Measurements from ENCODE around the gene NBAS. TPM values are rescaled to one million over a fixed set of nuclear protein-coding genes. Genes with fewer than 3 reads are reported as not detected.

NBAS gene
- polyA plus RNA-seq, 1 donor (not counting 4 experiments of a cell fraction or from before 2014, with no cell fraction given), result 27.9 TPM

DNA sequence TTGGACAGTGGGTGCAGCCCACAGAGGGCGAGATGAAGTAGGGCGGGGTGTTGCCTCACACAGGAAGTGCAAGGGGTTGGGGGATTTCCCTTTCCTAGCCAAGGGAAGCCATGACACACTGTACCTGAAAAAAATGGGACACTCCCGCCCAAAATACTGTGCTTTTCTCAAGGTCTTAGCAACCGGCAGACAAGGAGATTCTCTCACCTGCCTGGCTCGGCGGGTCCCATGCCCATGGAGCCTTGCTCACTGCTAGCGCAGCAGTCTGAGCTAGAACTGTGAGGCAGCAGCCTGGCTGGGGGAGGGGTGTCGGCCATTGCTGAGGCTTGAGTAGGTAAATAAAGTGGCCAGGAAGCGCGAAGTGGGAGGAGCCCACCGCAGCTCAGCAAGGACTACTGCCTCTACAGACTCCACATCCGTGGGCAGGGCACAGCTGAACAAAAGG, 244.7 kb downstream of the NBAS start:
- Histone ChIP-seq H4K20me1 (ENCODE audit: control insufficient read depth, extremely low read depth, insufficient read depth, low read length) (no peaks in the 10 kb centered on the region), H3K9ac (ENCODE audit: control insufficient read depth, extremely low read depth, insufficient read depth, low read length) (no peak overlapping the region), H3K79me2 (ENCODE audit: control insufficient read depth, insufficient read depth, low read length) (no peaks in the 10 kb centered on the region), H2AFZ (ENCODE audit: control insufficient read depth, low read length) (no peak overlapping the region), H3K27me3 (ENCODE audit: control insufficient read depth, extremely low read depth, insufficient read depth, low read length) (no peaks in the 10 kb centered on the region), H3K4me1 (ENCODE audit: control insufficient read depth, extremely low read depth, insufficient read depth, low read length) (no peaks in the 10 kb centered on the region), H3K9me1 (ENCODE audit: control insufficient read depth, extremely low read depth, insufficient read depth, low read length) (no peaks in the 10 kb centered on the region), H3K36me3 (ENCODE audit: control insufficient read depth in 2 of 2, extremely low read depth in 1 of 2, insufficient read depth in 2 of 2, low read length in 2 of 2) (no peaks in the 10 kb centered on the region), H3K27ac (ENCODE audit: control insufficient read depth, insufficient read depth, low read length) (no peak overlapping the region), H3K9me3 (ENCODE audit: control insufficient read depth, low read depth, low read length) (no peaks in the 10 kb centered on the region), H3K4me2 (ENCODE audit: control insufficient read depth, extremely low read depth, insufficient read depth, low read depth, low read length) (no peak overlapping the region), H3K4me3 (ENCODE audit: control insufficient read depth in 2 of 3, extremely low read depth in 1 of 3, insufficient read depth in 2 of 3, low read depth in 1 of 3, low read length in 3 of 3) (no peak overlapping the region)
- dilution Hi-C loops (cut with MboI; ENCODE audit: extremely low pct_ligation_motif_present, low sequenced_read_pairs), result no loop called here
- no peak for DNase-seq (ENCODE audit: low read depth, low spot score)
- TF ChIP-seq, protein P1, sequence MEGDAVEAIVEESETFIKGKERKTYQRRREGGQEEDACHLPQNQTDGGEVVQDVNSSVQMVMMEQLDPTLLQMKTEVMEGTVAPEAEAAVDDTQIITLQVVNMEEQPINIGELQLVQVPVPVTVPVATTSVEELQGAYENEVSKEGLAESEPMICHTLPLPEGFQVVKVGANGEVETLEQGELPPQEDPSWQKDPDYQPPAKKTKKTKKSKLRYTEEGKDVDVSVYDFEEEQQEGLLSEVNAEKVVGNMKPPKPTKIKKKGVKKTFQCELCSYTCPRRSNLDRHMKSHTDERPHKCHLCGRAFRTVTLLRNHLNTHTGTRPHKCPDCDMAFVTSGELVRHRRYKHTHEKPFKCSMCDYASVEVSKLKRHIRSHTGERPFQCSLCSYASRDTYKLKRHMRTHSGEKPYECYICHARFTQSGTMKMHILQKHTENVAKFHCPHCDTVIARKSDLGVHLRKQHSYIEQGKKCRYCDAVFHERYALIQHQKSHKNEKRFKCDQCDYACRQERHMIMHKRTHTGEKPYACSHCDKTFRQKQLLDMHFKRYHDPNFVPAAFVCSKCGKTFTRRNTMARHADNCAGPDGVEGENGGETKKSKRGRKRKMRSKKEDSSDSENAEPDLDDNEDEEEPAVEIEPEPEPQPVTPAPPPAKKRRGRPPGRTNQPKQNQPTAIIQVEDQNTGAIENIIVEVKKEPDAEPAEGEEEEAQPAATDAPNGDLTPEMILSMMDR (optimal IDR thresholded peaks at IDR 0.05 in 1 of 3, IDR thresholded peaks at IDR 0.05 in 1 of 3, conservative IDR thresholded peaks at IDR 0.05 in 1 of 3; ENCODE audit: extremely low read depth in 1 of 3, insufficient read depth in 2 of 3, low read length in 3 of 3), result no peak
- no peak for TF ChIP-seq EZH2 (IDR thresholded peaks at IDR 0.05; ENCODE audit: low read length)
- FAIRE-seq, result no peak

DNA sequence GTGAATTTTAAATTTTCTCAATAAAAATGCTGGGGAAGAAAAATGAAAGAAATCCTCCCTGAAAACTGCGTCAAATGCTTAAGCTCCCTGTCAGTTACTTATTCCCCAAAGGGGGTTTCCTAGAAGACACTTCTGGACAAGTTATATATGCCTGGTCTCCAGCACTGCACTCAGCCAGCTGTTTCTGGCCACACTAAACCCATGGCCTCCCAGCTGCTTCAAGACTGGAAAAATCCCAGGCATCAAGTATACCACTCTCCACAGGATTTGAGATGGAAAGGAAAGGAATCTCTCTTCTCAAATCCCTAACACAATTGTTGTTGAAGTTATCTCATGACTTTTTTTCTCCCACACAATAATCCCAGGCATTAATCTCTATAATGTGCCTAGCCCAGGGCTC, 245.7 kb downstream of the NBAS start:
- Histone ChIP-seq H4K20me1 (ENCODE audit: control insufficient read depth, extremely low read depth, insufficient read depth, low read length) (no peaks in the 10 kb centered on the region), H3K27me3 (ENCODE audit: control insufficient read depth, extremely low read depth, insufficient read depth, low read length) (no peaks in the 10 kb centered on the region), H2AFZ (ENCODE audit: control insufficient read depth, low read length) (no peak overlapping the region), H3K79me2 (ENCODE audit: control insufficient read depth, insufficient read depth, low read length) (no peaks in the 10 kb centered on the region), H3K9ac (ENCODE audit: control insufficient read depth, extremely low read depth, insufficient read depth, low read length) (no peak overlapping the region), H3K9me1 (ENCODE audit: control insufficient read depth, extremely low read depth, insufficient read depth, low read length) (no peaks in the 10 kb centered on the region), H3K4me3 (ENCODE audit: control insufficient read depth in 2 of 3, extremely low read depth in 1 of 3, insufficient read depth in 2 of 3, low read depth in 1 of 3, low read length in 3 of 3) (no peak overlapping the region), H3K4me2 (ENCODE audit: control insufficient read depth, extremely low read depth, insufficient read depth, low read depth, low read length) (no peak overlapping the region), H3K27ac (ENCODE audit: control insufficient read depth, insufficient read depth, low read length) (no peak overlapping the region), H3K36me3 (ENCODE audit: control insufficient read depth in 2 of 2, extremely low read depth in 1 of 2, insufficient read depth in 2 of 2, low read length in 2 of 2) (no peaks in the 10 kb centered on the region), H3K9me3 (ENCODE audit: control insufficient read depth, low read depth, low read length) (no peaks in the 10 kb centered on the region), H3K4me1 (ENCODE audit: control insufficient read depth, extremely low read depth, insufficient read depth, low read length) (no peaks in the 10 kb centered on the region)
- dilution Hi-C loops (cut with MboI; ENCODE audit: extremely low pct_ligation_motif_present, low sequenced_read_pairs), result no loop called here
- no peak for DNase-seq (ENCODE audit: low read depth, low spot score)
- FAIRE-seq, result no peak
- TF ChIP-seq, protein P1 (optimal IDR thresholded peaks at IDR 0.05 in 1 of 3, IDR thresholded peaks at IDR 0.05 in 1 of 3, conservative IDR thresholded peaks at IDR 0.05 in 1 of 3; ENCODE audit: extremely low read depth in 1 of 3, insufficient read depth in 2 of 3, low read length in 3 of 3), result no peak
- TF ChIP-seq EZH2 (IDR thresholded peaks at IDR 0.05; ENCODE audit: low read length), result no peak

Data from keratinocyte (primary cell).